HG02571 (cell line): ENCODE measurements around the gene LRP4.

Source experiments
- ATAC-seq: cut with Tn5 transposase; IDR thresholded peaks from one replicate; pipeline ENCODE4 v1.9.1; 2021; ENCODE audit warnings: mild to moderate bottlenecking, moderate library complexity; ENCODE audit not compliant: unreplicated experiment

LRP4 gene

DNA sequence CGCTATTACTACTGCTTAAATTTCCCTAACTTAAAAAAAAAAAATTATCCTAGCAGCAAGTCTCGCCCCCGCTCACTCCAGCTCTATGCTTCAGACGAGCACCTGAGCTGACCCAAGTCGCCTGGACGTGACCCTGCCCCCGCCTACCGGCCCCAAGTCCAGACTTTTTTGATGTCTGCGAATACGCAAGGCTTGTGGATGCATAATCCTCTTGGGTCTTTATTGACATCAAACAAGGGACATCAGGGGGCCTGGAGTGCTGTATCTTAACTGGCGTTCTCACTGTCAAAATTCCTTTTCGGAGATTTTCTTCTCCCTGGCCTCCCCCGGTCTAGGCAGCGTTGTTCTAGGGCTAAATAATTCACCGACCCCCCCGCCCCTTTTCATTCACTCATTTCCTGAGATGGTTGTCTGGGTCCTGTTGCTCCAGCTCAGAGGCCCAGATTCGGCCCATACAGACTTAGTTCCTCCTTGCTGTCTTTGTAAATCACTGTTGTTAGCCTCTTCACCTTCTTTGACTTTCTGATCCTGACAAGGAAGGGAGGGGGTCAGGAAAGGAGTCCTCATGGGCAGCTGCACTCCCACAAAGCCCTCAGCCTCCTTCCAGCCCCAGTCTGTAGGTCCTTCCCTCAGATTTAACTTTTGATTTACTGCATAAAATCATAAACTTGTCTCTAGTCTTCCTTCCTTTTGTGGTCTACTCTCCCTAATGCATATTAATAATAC, 601 bp upstream of the LRP4 start:
- no peak for ATAC-seq

DNA sequence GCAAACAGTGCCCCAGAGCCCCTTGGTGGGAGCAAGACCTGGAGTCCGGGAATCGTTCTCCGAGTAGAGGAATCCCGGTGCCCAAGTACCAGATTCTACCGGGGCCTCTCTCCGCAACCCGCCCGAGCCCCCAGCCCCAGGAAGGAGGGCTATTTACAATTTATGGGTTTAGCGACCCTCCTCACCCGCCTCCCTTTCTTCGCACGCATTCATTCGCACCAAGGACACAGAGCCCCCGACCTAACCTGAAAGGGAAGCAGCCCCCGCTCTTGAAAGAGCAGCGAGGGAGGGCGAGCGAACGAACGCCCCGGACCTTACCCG, 628 bp downstream of the LRP4 start:
- no peak for ATAC-seq

DNA sequence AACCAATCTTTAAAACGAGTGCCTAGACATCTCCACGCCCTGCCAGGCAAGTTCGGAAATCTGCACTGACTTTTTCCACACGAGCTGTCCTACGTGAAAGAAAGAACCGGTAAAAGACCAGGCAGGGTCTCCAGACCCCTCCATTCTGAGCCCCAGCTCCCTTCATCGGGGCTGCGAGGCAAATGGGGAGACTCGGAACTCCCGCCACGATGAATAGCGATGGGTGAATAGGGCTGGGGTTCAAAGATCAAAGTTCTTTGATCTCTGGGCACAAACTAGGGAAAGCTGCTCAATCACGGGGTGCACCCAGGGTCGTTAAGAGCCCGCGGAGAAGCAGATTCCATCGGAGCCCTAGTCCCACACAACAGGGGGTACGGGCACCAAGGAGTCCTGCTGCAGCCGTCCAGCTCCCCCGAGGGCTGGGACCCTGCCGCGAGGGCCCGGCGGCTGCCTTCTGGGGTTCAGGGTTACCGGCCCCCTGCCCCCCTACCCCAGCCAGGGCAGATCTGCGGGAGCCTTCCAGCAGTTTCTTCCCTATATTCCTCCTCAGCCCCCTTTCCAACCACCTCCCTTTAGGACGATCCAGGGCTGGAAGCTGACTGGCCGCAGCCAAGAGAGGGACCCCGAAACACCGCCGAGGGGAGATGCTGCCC, 1.1 kb downstream of the LRP4 start:
- ATAC-seq = no peak

DNA sequence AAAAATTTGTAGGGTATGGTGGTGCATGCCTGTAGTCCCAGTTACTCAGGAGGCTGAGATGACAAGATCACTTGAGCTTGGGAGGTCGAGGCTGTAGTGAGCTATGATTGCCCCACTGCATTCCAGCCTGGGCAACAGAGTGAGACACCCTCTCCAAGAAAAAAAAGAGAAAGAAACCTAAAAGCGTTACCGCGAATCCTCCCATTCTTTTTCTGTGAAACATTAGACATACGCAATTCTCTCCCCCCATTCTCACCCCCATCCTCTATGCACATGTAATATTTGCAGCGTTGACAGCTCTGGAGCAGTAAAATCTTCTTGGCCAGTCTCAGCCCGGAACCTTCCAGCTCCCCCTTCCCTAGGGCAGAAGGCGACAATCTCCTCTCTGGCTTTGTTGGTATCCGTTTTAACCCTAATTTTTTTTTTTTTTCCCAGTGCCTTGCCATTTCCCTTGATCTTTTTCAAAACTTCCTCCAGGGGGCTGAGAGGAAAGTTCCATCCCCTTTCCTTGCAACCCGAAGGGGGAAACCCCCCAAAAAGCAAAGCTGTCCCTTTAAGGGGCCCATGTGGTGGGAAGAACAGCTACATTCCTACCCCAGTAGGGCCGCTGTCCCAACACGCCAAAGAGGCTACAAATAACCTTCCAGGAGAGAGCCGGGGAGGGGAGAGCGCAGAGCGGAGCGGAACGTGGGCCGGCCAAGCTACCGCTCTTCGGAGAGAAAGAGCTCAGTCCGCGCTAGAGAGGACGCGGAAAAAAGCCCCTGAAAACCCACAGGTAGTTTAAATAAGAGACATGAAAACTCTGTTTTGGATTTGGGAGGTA, 1.9 kb downstream of the LRP4 start:
- no peak for ATAC-seq

DNA sequence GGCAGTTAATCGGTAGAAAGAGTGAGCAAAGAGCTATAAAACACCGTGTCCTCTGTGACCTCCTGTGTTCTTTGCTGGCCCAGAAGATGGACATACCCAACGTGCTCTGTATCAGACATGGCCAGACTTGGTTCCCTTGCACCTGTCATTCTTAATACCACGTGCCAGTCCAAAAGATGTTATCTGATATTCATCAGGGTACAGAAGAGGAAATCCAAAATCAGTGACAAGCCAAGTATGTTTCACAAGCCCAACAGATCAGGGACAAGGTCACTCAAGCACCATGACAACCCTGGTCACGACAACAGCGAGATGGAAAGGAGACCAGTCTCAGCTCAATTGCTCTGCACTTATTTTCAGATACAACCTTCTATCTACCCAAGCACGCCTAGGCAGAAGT, 3.4 kb downstream of the LRP4 start:
- ATAC-seq = no peak

DNA sequence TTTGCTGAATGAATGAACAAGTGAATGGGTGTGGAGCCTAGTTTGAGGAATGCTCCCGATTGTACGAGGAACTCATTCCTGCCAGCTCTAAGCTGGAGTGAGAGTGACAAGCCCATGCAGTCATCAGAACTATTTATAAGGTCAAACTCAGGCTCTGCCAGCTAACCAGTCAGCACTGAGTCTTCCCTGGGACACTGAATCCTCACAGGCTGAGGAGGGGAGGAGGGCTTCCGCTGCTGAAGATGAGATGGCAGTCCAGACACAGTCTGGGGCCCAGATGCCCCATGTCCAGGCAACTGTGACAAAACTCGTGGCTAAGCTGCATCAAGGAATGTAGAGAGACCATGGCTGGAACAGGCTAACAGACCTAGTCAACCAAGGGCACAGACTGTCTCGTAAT, 4.0 kb downstream of the LRP4 start:
- ATAC-seq = no peak

DNA sequence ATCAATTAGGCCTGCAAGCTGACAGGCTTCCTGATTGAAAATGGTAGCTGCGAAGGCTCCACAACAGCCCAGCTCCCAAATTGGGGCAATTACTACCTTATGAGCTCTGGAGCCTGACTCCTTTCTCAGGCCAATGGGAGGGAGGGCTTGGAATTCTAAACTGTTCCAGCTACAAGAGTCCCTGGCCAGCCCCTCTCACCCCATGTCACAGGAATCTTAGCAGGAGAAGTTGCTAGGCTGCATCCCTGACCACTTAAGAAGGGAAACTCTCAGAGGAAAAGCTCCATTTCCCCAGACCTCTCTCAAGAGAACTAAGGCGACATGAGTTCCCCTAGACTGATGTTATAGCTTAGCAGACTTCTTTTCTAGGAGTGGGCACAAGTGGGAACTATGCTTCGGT, 4.9 kb downstream of the LRP4 start:
- ATAC-seq = no peak

DNA sequence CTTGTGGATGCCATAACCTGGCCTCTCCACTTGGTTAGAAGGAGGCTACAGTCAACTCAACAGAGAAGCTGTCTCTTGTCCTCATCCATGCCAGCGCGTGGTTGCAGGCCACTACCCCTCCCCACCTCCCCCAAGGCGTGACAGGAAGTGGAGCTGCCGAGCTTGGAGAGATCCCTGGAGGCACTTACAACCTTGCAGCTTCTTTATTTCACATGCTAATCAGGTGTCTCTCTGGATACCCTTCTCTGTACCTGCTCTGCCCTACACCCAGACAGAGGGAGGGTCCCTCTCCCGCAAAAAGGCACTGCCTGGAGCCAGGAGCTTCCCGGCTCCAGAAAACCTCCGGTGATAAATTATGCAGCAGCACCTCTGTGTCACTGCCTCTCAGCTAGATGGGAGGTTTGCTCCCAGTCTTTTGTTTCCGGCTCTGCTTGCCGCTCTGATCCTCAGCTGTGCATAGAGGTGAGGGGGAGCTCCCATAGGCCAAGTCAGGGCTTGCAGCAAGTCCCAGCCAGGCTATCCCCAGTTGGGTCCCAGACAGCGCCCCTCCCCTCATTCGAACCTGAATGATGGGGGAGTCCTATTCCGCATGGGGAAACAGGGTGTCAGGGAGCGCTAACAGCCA, 5.7 kb downstream of the LRP4 start:
- no peak for ATAC-seq

DNA sequence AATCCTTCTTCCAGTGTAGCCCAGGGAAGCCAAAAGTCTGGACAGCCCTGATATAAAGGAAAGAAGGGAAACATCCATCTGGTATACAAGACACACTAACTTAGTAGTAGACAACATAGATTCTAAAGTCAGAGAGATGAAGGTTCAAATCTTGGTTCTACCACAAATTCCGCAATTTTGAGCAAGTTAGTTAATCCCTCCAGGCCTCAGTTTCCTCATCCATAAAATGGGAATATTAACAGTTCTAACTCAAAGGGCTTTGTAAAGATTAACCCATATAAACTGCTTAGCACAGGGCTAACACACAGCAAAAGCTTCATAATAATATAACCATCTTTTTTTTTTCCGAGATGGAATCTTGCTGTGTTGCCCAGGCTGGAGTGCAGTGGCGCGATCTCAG, 10.7 kb downstream of the LRP4 start:
- ATAC-seq = no peak

DNA sequence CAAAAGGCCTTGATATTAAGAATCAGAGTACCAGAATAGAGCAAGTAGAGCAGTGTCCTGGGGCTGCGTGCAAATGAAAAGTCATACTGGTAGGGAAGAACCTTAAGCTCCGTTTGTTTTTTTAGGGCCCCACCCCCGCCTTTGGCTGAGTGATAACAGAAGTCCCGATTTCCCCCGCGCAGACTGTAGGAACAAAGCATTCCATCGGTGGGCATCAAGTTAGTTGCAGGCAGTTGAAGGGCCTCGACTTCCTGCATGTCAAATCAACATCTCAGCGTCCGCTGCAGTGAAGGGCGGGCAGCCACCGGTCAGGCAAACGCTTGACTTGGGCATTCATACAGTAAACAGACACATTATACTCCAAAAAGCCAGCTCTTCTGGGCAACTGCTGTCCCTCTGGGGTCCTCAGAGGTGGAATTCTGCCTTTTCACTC, 11.7 kb downstream of the LRP4 start:
- ATAC-seq = no peak

DNA sequence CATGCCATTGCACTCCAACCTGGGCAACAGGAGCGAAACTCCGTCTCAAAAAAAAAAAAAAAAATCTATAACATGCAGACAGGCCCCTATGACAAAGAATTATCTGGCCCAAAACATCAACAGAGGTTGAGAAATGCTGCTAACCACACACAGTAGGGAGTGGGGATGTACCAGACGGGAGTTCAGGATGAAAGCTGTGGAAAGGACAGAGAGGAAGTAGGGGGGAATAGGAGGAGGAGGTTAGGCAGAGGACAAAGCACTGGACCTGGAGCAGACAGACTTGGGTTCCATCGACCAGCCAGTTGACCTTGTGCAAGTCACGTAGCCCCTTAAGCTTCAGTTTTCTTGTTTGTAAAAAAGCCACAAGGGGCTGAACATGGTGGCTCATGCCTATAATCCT, 12.5 kb downstream of the LRP4 start:
- no peak for ATAC-seq

DNA sequence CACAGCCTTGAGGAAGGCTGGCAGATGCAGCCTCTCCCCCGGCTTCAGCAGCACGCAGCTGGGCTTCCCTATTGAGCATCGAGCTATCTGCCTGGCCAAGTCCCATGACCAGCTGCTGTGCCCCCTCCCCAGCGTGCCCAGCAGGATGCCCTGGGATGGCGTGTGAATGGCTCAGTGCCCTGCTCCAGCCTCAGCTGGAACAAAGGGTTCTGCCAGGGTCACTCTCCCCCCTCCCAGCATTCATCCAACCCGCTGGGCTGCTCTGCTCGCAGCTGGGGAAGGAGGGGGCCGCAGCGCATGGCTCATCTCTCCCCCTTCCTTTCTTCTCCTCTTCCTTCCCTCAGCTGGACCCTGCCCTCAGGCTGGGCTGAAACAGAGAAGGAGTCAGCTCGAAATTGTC, 14.5 kb downstream of the LRP4 start:
- no peak for ATAC-seq

DNA sequence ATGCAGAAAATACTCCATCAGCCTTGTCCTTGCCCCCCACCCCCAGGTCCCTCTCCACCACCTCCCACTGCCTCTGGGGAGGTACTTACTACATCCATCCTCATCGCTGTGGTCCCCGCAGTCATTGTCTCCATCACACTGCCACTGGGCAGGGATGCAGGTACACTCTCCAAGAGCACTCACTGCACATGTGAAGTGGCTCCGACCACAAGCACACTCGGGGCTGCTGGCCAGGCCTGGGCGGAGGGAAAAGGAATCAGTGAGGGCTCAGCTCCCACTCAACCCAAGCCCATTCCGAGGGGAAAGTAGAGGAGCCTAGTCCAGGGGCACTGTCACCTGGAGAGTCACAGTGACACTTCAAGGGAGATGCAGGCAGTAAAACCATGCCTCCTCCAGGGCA, 15.7 kb downstream of the LRP4 start:
- no peak for ATAC-seq

DNA sequence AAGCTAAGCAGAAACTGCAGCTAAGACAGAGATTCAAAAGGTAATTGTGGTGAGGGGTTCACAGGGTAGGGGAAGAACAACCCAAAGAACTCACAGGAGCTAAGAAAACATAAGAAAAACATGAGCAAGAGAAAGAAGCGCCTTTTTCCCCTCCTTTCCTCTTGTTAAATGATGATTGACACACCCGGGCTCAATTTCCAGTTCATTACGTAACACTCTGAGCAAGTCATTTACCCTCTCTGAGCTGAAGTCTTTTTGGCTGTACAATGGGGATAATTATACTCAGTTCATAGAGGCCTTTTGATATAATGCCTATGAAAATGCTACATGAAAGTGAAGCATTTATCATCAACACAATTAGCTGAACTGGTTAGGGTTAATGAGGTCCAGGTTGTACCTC, 17.2 kb downstream of the LRP4 start:
- no peak for ATAC-seq

DNA sequence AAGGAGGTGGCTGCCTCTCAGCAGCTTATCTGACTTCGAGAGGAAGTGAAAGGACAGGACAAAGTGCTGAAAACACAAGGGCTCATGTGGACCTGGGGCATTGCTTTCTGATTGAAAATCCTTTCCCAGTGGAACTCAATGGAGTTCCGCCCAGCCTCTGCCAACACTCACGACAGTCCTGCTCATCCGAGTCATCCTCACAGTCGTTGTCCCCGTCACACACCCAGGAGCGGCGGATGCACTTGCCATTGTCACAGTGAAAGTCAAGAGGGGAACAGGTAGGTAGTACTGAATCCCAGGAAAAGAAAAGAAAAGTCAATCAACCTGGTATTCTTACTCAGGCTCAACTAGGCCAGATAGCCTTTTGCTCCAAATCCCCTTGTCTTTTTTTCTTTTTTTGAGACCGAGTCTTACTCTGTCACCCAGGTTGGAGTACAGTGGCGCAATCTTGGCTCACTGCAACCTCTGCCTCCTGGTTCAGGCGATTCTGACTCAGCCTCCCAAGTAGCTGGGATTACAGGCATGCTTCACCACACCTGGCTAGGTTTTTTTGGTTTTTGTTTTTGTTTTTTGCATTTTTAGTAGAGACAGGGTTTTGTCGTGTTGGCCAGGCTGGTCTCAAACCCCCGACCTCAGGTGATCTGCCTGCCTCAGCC, 18.1 kb downstream of the LRP4 start:
- ATAC-seq = no peak

DNA sequence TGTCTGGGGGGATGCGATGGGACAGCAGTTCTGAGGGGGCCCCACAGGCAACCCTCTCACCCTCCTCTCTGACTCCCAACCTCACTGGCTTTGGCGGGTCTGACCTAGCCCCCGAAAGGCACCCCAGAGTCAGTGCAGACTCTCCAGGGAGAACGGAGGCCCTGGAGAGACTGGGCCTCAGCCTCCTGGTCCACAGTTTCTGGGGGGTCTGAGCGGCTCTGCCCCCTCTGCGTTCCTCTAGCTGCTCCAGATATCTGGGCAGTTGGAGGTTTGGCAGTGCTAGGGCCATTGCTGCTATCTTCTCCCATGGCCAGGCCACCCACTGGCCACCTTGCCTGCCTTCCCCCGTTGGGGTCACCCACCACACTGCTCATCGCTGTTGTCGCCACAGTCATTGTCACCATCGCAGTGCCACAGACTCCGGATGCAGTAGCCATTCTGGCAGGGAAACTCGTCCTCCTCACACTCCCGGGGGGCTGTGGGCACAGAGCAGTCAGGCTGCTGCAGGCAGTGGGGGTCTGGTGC, 18.8 kb downstream of the LRP4 start:
- ATAC-seq = no peak

DNA sequence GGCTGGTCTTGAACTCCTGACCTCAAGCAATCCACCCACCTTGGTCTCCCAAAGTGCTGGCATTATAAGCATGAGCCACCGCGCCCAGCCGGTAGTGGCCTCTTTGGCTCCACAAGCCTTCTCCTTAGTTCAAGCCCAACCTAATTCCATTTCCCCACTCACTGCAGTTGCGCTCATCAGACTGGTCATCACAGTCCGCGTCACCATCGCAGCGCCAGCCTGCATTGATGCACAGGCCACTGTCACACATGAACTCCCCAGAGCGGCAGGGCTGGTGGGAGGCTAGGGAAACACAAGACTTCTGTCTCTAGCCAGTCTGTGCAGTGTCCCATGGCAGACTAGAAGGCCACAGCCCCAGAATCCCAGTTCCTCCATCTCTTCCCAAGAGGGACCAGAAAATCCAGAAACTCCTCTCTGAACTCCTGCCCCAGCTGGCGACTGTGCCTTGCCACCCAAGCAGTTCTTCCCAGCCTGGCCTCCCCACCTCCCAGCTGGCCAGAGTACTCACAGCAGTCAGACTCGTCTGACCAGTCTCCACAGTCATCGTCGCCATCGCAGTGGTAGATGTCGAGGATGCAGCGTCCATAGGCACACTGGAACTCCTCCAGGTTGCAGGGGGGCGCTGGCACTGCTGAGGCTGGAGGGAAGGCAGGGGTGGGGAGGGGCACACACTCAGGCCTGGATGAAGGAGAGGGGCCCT, 19.8 kb downstream of the LRP4 start:
- no peak for ATAC-seq

DNA sequence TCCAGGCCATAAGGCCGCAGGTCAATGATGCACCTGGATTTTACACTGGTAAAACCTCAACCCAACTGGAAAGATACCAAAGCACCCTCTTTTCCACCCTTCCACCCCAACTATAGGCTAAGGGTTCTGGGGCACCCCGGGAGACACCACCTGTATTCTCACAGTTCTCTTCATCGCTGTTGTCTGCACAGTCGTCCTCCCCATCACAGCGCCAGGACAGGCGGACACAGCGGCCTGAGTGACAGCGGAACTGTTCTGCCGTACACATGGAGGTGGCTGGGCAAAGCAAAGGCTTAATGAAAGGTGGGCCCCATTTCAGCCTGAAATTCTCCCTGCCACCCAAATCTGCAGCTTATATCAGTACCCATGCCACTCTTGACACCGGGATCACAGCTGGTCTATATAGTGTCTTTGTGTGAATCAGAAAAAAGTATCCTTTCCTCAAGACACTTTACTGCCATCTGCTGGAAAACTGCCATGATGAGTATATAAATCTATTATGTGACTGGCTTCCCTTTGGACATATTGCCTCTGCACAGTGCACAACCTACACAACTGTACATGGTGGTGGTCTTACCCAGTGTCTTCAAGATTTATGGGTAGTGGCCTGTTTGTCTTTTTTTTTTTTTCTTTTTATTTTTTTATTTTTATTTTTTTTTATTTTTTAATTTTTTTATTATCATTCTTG, 21.5 kb downstream of the LRP4 start:
- ATAC-seq = no peak

DNA sequence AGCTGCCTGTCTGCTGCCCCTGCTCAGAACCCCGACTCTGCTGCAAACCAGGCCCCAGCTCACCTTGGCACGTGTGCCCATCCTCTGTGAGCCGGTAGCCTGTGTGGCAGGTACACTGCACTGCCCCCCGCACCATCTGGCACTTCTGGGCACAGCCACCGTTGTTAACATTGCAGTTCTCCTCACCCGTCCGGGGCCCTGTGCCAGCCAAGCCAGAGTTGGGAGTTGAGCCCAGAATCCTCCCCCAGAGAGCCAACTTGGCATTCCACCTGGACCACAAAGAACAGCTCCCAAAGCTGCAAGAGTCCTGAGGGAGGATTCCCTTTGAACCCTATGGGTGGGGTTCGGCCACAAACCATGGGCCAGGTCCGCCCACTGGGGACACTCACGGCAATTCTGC, 22.5 kb downstream of the LRP4 start:
- ATAC-seq = no peak

DNA sequence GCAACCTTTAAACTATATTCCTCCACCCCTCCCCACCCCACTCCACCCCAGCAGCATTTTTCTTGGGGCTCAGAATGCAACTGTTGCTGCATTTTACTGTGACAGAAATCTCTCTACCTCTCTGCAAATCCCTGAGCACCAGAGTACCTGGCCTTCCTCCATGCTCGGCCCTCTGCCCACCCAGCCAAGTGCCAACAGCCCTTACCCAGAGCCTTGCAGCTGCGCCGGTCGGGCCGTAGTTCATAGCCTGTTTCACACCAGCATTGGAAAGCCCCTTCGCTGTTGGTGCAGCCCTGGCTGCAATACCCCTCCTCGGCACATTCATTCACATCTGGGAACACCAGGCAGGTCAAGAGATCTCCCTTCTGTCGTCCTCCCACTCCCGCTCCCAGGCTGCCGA, 23.4 kb downstream of the LRP4 start:
- ATAC-seq = no peak
